Measurements from ENCODE around the gene SORBS1. TPM values are rescaled to one million over a fixed set of nuclear protein-coding genes. Genes with fewer than 3 reads are reported as not detected.
A peak's percentile ranks its signal among the peaks of the same experiment; 100 is the strongest.

Gene SORBS1
- total and polyA plus RNA-seq, 2 of the 13 experiments (the other 11 are each of a cell fraction or from before 2014, with no cell fraction given): 16.8 to 39.8 TPM

DNA sequence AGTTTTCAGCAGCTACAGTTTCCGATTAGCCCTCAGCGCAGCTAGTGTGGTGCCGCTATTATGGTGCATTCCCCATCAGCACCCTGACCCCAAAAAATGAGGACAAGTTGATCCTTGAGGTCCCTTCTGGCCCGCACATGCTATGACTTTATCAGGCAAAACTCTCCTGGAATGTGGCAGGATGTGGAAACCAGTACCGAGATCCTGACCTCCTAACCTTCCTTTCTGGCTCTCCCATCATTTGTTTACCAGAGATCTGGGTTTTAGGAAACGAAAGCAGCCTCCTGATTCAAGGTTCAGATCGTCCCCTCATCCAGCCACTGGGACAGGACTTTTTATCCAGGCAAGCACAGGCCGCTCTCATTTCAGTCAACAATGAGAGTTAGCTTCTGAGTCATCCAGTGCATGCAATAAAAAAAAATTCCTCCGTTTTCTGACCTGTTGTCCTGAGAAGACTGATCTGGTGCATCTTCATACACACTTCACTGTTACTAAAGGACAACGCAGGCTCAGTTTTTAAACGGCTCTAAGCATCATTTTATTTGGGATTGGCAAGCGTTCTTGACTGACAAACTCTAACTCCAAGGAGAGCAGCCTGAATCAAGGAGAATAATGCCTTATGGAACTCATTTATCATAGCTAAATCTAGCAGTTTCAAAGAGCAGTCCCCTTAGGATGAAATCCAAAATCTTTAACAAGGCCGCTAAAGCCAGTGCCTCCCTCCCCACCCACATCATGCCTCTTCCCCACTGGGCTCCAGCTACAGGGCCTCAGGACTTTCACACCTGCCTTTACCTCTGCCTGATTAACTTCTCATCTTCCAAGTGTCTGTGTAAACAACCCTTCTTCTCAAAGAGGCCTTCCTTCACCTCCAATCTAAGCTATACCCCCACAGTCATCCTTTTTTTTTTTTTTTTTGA lies 287.5 kb downstream of the SORBS1 start (continued):
- no peak for TF ChIP-seq ZNF773 (CRISPR knock-in tag; IDR thresholded peaks at IDR 0.05; ENCODE audit: borderline replicate concordance)
- TF ChIP-seq NR1H2 (CRISPR knock-in tag; IDR thresholded peaks at IDR 0.05; ENCODE audit: borderline replicate concordance, low read depth): no peak
- TF ChIP-seq AGO2 (optimal IDR thresholded peaks at IDR 0.05; ENCODE audit: low read depth, low read length): no peak
- TF ChIP-seq SOX6 (IDR thresholded peaks at IDR 0.05): no peak
- peak; percentile 92 for TF ChIP-seq SOX6 (CRISPR knock-in tag; IDR thresholded peaks at IDR 0.05)
- no peak for TF ChIP-seq CC2D1A (CRISPR knock-in tag; IDR thresholded peaks at IDR 0.05)
- TF ChIP-seq ZNF12 (CRISPR knock-in tag; IDR thresholded peaks at IDR 0.05): peak; percentile 68; the same call in 1 of the 2 replicates
- peak; percentile 68 for TF ChIP-seq ZFX (CRISPR knock-in tag; IDR thresholded peaks at IDR 0.05; ENCODE audit: low read depth)
- TF ChIP-seq ZBTB20 (CRISPR knock-in tag; IDR thresholded peaks at IDR 0.05; ENCODE audit: borderline replicate concordance, low read depth): no peak
- no peak for TF ChIP-seq ZFP36 (IDR thresholded peaks at IDR 0.05; ENCODE audit: borderline replicate concordance, low read depth, low read length, partially characterized antibody)
- no peak; the same call in 1 of the 2 replicates for TF ChIP-seq ZNF607 (CRISPR knock-in tag; IDR thresholded peaks at IDR 0.05; ENCODE audit: borderline replicate concordance)
- peak; percentile 46 for TF ChIP-seq SKI (IDR thresholded peaks at IDR 0.05; ENCODE audit: partially characterized antibody)
- TF ChIP-seq, protein P1, sequence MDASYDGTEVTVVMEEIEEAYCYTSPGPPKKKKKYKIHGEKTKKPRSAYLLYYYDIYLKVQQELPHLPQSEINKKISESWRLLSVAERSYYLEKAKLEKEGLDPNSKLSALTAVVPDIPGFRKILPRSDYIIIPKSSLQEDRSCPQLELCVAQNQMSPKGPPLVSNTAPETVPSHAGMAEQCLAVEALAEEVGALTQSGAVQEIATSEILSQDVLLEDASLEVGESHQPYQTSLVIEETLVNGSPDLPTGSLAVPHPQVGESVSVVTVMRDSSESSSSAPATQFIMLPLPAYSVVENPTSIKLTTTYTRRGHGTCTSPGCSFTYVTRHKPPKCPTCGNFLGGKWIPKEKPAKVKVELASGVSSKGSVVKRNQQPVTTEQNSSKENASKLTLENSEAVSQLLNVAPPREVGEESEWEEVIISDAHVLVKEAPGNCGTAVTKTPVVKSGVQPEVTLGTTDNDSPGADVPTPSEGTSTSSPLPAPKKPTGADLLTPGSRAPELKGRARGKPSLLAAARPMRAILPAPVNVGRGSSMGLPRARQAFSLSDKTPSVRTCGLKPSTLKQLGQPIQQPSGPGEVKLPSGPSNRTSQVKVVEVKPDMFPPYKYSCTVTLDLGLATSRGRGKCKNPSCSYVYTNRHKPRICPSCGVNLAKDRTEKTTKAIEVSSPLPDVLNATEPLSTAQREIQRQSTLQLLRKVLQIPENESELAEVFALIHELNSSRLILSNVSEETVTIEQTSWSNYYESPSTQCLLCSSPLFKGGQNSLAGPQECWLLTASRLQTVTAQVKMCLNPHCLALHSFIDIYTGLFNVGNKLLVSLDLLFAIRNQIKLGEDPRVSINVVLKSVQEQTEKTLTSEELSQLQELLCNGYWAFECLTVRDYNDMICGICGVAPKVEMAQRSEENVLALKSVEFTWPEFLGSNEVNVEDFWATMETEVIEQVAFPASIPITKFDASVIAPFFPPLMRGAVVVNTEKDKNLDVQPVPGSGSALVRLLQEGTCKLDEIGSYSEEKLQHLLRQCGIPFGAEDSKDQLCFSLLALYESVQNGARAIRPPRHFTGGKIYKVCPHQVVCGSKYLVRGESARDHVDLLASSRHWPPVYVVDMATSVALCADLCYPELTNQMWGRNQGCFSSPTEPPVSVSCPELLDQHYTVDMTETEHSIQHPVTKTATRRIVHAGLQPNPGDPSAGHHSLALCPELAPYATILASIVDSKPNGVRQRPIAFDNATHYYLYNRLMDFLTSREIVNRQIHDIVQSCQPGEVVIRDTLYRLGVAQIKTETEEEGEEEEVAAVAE (CRISPR knock-in tag; IDR thresholded peaks at IDR 0.05; ENCODE audit: borderline replicate concordance): 0 out of 2 replicates have a peak, but pooled peaks have one; percentile 34
- TF ChIP-seq HIVEP1 (CRISPR knock-in tag; IDR thresholded peaks at IDR 0.05): peak; percentile 57; the same call in 1 of the 2 replicates
- TF ChIP-seq ZNF724P (CRISPR knock-in tag; IDR thresholded peaks at IDR 0.05; ENCODE audit: borderline replicate concordance): no peak
- peak; percentile 79 for TF ChIP-seq FOXA3 (CRISPR knock-in tag; IDR thresholded peaks at IDR 0.05)
- peak; percentile 91 for TF ChIP-seq RXRB (CRISPR knock-in tag; IDR thresholded peaks at IDR 0.05; ENCODE audit: borderline replicate concordance)
- TF ChIP-seq, protein P2, sequence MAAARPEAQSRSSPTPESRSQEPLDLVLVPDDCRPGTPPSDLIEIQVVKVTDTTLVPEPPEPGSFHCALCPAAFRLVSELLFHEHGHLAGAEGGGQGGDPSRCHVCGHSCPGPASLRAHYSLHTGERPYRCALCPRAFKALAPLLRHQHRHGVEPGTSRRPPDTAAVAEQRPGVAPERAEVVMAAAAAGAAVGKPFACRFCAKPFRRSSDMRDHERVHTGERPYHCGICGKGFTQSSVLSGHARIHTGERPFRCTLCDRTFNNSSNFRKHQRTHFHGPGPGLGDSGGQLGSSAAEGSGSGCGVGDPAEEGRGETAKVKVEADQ (CRISPR knock-in tag; IDR thresholded peaks at IDR 0.05; ENCODE audit: borderline replicate concordance): no peak
- peak; percentile 69 for TF ChIP-seq CREM (IDR thresholded peaks at IDR 0.05)
- no peak for TF ChIP-seq CREM (CRISPR knock-in tag; IDR thresholded peaks at IDR 0.05)
- no peak for TF ChIP-seq SOX13 (IDR thresholded peaks at IDR 0.05)
- TF ChIP-seq SOX13 (CRISPR knock-in tag; conservative IDR thresholded peaks at IDR 0.05 in 1 of 2, IDR thresholded peaks at IDR 0.05 in 1 of 2): peak in 1 of 2 experiments; percentile 80; a peak in 2 of 4 replicates
- TF ChIP-seq ZNF747 (CRISPR knock-in tag; IDR thresholded peaks at IDR 0.05; ENCODE audit: borderline replicate concordance): peak; percentile 39; the same call in 1 of the 2 replicates
- TF ChIP-seq, protein P3, sequence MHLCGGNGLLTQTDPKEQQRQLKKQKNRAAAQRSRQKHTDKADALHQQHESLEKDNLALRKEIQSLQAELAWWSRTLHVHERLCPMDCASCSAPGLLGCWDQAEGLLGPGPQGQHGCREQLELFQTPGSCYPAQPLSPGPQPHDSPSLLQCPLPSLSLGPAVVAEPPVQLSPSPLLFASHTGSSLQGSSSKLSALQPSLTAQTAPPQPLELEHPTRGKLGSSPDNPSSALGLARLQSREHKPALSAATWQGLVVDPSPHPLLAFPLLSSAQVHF (CRISPR knock-in tag; IDR thresholded peaks at IDR 0.05): no peak
- peak; percentile 53 for TF ChIP-seq GABPB1 (CRISPR knock-in tag; IDR thresholded peaks at IDR 0.05)
